HG02973 (cell line): ENCODE measurements around the gene VPS13D.
"Not testable (repeated sequence)": the region's sequence is repeated elsewhere in the genome, so short reads cannot be mapped to it uniquely, and the experiment has no call there.

ENCODE experiments used
- ATAC-seq: cut with Tn5 transposase; IDR thresholded peaks from one replicate; pipeline ENCODE4 v1.9.1; 2021; ENCODE audit warnings: moderate library complexity; ENCODE audit not compliant: unreplicated experiment

VPS13D gene

GRCh38 chr1:12530462-12531178 lies 300.8 kb downstream of the VPS13D start:
- no peak for ATAC-seq

- ATAC-seq: no peak
Observed at GRCh38 chr1:12531179-12531499, 301.3 kb downstream of the VPS13D start.

- no peak for ATAC-seq
Observed at GRCh38 chr1:12532405-12533315, 302.8 kb downstream of the VPS13D start.

GRCh38 chr1:12536023-12536639 lies 306.3 kb downstream of the VPS13D start:
- ATAC-seq: no peak

- no peak for ATAC-seq
Observed at GRCh38 chr1:12537294-12537693, 307.5 kb downstream of the VPS13D start.

- no peak for ATAC-seq
Observed at GRCh38 chr1:12537906-12538461, 308.2 kb downstream of the VPS13D start.

GRCh38 chr1:12538536-12538935 lies 308.7 kb downstream of the VPS13D start:
- ATAC-seq: not testable (repeated sequence)

- ATAC-seq: no peak
Observed at GRCh38 chr1:12539320-12539704, 309.5 kb downstream of the VPS13D start.

GRCh38 chr1:12539705-12540579 lies 310.1 kb downstream of the VPS13D start:
- no peak for ATAC-seq

GRCh38 chr1:12540580-12541273 lies 310.9 kb downstream of the VPS13D start:
- ATAC-seq: no peak

- no peak for ATAC-seq
Observed at GRCh38 chr1:12541274-12542137, 311.7 kb downstream of the VPS13D start.

GRCh38 chr1:12542138-12542465 lies 312.3 kb downstream of the VPS13D start:
- no peak for ATAC-seq

GRCh38 chr1:12542616-12543592 lies 313.1 kb downstream of the VPS13D start:
- ATAC-seq: no peak

GRCh38 chr1:12543740-12544154 lies 313.9 kb downstream of the VPS13D start:
- no peak for ATAC-seq

GRCh38 chr1:12544357-12544756 lies 314.5 kb downstream of the VPS13D start:
- no peak for ATAC-seq

- no peak for ATAC-seq
Observed at GRCh38 chr1:12544992-12545391, 315.2 kb downstream of the VPS13D start.

- no peak for ATAC-seq
Observed at GRCh38 chr1:12546771-12547585, 317.1 kb downstream of the VPS13D start.
